COLO668 (cell line): Measurements from ENCODE around the gene RBM42.

ENCODE experiments used
- DNase-seq: peaks from one replicate; lab custom pipeline; 2025; ENCODE audit not compliant: unreplicated experiment; lab: John Stamatoyannopoulos, UW

The RBM42 gene

GRCh38 chr19:35619290-35619923, 9.4 kb upstream of the RBM42 start:
- DNase-seq: no peak

- DNase-seq: no peak
These were observed 8.8 kb upstream of the RBM42 start for GRCh38 chr19:35620001-35620400.

- no peak for DNase-seq
These were observed 7.1 kb upstream of the RBM42 start for GRCh38 chr19:35621708-35622107.

- no peak for DNase-seq
These were observed 6.1 kb upstream of the RBM42 start for GRCh38 chr19:35622750-35623149.

- no peak for DNase-seq
These were observed 5.4 kb upstream of the RBM42 start for GRCh38 chr19:35623327-35624010.

- no peak for DNase-seq
These were observed 622 bp upstream of the RBM42 start for GRCh38 chr19:35628264-35628564.

- DNase-seq: no peak
These were observed 447 bp downstream of the RBM42 start for GRCh38 chr19:35629332-35629633.

GRCh38 chr19:35633727-35634440, 5.0 kb downstream of the RBM42 start:
- no peak for DNase-seq

- DNase-seq: no peak
These were observed 7.8 kb downstream of the RBM42 start for GRCh38 chr19:35636651-35637050.

GRCh38 chr19:35637165-35637564, 8.3 kb downstream of the RBM42 start:
- DNase-seq: no peak

GRCh38 chr19:35639321-35639639, 10.4 kb downstream of the RBM42 start:
- DNase-seq: no peak

- DNase-seq: no peak
These were observed 11.0 kb downstream of the RBM42 start for GRCh38 chr19:35639863-35640262.

- DNase-seq: no peak
These were observed 12.8 kb downstream of the RBM42 start, which contains the start of gene ETV2 for GRCh38 chr19:35641515-35642151. ETV2 (plus strand) TSS chr19:35641745; CDS start chr19:35642461, 716 bp downstream.

- no peak for DNase-seq
These were observed 13.5 kb downstream of the RBM42 start for GRCh38 chr19:35642312-35642711.

- no peak for DNase-seq
These were observed 14.0 kb downstream of the RBM42 start for GRCh38 chr19:35642798-35643254.

GRCh38 chr19:35643255-35644205, 14.7 kb downstream of the RBM42 start:
- DNase-seq: peak; percentile 89

- DNase-seq: peak; percentile 92
These were observed 15.6 kb downstream of the RBM42 start for GRCh38 chr19:35644206-35644986.

GRCh38 chr19:35644987-35645679, 16.3 kb downstream of the RBM42 start:
- peak; percentile 61 for DNase-seq

- no peak for DNase-seq
These were observed 17.1 kb downstream of the RBM42 start for GRCh38 chr19:35645680-35646511.
